Activated T-cell treated with anti-CD3 and anti-CD28 coated beads for 48 hours (primary cell): Measurements from ENCODE around the gene DUS1L.
"Not testable (repeated sequence)": the region's sequence is repeated elsewhere in the genome, so short reads cannot be mapped to it uniquely, and the experiment has no call there.

ENCODE experiments used
- DNase-seq: peaks from one replicate; pipeline ENCODE4 v3.0.0-alpha.2; 2020; ENCODE audit warnings: low read depth

The DUS1L gene

DNA sequence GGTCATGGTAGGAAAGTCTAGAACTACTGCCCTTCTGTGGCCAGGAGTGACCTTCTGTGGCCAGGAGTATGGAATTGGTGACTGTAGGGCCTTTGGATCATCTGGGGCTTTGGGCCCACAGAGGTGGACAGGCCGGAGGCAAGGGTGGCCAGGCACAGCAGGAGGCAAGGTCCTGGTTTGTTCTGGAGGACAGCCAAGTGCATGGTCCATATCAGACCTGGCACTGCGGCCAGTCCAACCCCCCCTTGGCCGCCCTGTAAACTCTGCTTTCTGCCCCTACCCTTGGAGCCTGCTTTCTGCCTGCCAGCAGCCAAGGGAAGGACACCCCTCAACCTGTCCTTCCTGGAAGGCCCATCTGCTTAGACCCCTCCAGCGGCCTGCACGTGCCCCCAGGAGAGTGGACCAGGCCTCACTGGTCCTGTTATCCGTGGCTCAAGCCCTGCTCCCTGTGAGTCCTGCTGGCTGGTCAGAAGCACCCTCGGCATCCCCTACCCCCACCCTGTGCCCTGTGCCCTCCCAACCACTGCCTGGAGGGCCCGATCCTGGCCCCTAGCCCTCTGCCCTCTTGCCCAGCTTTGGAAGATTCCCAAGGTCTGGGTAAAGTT, 25.8 kb downstream of the DUS1L start:
- DNase-seq: no peak

DNA sequence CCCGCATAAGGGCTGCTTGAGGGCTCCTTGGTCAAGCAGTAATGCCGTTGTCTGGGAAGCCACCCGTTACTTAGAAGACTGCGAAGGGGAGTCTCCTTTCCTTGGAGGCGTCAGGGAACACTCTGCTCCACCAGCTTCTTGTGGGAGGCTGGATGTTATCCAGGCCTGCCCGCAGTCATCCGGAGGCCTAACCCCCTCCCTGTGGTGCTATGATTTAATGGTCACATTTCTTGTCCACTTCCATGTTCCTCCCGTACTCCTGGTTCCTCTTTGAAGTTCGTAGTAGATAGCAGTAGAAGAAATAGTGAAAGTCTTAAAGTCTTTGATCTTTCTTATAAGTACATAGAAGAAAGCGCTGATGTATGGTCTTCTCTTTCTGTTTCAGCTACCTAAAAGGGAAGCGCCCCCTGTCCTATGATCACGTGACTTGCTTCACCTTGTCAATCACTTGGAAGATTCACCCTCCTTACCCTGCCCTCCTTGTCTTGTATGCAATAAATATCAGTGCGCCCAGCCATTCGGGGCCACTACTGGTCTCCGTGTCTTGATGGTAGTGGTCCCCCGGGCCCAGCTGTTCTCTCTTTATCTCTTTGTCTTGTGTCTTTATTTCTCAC, 26.7 kb downstream of the DUS1L start:
- DNase-seq: not testable (repeated sequence)

GRCh38 chr17:82037889-82038195, 27.8 kb downstream of the DUS1L start:
- no peak for DNase-seq

- DNase-seq: peak; percentile 96
Measured at GRCh38 chr17:82037092-82037888, 28.3 kb downstream of the DUS1L start, which contains the start of gene DCXR. TSS of gene DCXR (minus strand) at chr17:82037697. CDS start at chr17:82037682, 15 bp downstream.

DNA sequence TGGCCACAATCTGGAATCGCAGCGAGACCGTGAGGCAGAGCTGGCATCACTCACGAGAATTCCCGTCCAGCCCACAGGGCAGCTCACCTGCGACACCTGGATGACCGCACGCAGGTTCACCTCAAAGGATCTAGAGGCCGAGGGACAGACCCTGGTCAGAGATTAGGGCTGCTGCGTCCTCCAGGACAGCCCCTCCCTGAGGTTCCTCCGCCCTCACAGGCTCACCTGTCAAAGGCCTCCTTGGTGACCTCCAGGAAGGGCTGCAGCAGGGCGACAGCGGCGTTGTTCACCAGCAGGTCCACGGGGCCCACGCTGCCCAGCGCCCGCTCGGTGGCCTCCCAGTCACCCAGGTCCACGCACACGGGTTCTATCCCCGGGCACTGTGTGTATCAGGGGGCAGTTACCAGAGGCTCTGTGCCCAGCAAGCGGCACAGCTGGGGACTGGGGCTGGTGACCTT, 28.9 kb downstream of the DUS1L start:
- DNase-seq: no peak

GRCh38 chr17:82035956-82036633, 29.5 kb downstream of the DUS1L start:
- no peak for DNase-seq

DNA sequence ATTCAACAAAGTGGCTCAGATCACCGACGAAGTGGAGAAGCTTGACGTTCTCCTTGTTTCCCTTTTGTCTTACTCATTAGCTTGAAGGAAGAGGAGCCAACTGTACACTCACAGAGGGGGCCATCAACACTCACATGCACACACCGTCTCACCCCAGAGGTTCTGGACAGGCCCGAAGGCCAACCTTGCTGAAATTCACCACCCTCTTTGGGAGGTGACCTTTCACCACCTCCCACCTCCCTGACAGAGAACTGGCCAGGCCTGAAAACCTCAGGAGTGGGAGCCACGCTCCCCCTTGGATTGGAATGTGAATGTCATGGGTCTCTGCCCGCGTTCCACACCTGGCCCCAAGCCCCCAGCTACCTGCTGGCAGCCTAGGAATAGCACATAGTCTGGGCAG, 30.1 kb downstream of the DUS1L start:
- DNase-seq: no peak

- no peak for DNase-seq
Measured at GRCh38 chr17:82034371-82035011, 31.1 kb downstream of the DUS1L start.

DNA sequence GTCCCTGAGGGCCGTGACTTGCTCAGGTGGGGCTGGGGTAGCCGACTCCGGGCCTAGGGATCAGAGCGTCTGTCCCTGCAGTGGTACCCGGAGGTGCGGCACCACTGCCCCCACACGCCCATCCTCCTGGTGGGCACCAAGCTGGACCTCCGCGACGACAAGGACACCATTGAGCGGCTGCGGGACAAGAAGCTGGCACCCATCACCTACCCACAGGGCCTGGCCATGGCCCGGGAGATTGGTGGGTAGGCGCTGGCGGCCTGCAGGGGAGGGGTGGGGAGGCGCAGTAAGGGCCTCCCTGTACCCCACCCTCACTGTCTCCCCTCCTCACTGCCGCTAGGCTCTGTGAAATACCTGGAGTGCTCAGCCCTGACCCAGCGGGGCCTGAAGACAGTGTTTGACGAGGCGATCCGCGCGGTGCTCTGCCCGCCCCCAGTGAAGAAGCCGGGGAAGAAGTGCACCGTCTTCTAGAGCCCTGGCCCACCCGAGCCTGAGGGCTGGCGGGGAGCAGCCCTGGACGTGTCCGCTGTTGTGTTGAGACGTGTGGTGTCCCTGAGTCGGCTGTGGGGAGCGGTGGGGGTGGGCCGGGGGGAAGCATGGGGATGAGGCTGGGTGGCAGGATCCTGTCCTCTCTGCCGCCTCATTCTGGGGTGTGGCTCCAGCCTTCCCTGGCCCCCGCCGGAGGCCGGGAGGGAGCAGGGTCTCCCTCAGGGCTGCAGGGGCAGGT, 32.1 kb downstream of the DUS1L start:
- no peak for DNase-seq

- peak; percentile 46 for DNase-seq
Measured at GRCh38 chr17:82031885-82032627, 33.5 kb downstream of the DUS1L start.

- no peak for DNase-seq
Measured at GRCh38 chr17:82031303-82031884, 34.2 kb downstream of the DUS1L start, which contains the start of gene RAC3. TSS of gene RAC3 (plus strand) at chr17:82031678. CDS start at chr17:82031762, 84 bp downstream.

GRCh38 chr17:82030470-82031302, 34.9 kb downstream of the DUS1L start:
- peak; percentile 80 for DNase-seq

DNA sequence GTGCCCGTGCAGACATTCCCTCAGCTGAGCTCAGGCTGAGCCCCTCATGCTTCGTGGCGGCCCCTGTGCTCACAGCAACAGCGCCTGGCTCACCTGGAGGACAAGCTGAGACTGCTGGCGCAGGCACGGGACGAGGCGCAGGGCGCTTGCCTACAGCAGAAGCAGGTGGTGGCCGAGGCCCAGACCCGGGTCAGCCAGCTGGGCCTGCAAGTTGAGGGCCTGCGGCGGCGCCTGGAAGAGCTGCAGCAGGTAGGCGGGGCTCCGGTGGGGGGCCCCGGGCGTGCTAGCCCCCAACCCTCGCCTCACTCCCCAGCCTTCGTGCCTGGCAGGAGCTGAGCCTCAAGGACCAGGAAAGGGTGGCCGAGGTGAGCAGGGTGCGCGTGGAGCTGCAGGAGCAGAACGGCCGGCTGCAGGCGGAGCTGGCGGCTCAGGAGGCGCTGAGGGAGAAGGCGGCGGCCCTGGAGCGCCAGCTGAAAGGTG, 35.6 kb downstream of the DUS1L start:
- DNase-seq: no peak

- no peak for DNase-seq
Measured at GRCh38 chr17:82029391-82029790, 36.2 kb downstream of the DUS1L start.

GRCh38 chr17:82028966-82029365, 36.6 kb downstream of the DUS1L start:
- DNase-seq: no peak

DNA sequence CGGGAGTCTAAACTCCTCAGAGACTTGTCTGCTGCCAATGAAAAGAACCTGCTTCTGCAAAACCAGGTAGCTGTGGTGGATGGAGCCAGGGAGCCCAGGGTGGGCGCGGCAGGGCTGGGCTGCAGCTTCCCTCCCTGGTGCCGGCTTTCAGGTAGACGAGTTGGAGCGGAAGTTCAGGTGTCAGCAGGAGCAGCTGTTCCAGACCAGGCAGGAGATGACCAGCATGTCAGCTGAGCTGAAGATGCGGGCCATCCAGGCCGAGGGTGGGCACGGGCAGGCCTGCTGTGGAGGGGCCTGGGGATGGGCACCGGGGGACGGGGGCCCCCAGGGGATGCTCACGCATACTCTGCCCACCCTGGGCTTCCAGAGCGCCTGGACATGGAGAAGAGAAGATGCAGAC, 37.4 kb downstream of the DUS1L start:
- DNase-seq: no peak

DNA sequence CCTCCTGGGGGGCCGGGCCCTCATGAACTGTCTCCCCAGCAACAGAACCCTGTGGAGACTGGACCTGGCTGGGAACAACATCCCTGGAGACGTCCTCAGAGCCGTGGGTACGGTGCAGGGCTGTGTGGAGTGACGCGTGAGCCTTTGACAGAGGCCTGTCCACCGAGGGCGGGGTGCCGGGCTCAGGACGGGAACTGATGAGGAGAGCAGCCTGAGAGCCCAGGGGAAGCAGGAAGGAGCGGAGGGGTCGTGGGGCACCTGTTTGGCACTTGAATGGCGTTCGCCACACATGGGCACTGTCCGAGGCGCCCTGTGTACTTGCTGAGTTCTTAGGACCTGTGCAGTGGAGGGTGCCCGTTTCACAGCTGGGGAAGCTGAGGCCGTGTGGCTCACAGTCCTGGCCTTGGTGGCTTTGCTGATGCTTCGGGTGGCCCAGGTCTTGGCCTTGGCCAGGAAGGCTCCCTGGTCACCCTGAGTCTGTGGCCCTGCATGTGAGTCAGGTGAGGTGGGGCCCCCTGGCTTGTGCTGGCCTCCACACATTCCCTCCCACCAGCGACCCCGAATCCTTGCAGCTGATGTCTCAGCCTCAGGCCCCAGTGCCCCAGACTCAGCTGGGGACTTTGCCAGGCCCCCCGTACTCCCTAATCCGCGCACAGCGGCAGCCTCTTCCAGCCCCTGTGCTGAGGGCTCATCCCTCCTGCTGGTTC, 40.0 kb downstream of the DUS1L start:
- DNase-seq: no peak

DNA sequence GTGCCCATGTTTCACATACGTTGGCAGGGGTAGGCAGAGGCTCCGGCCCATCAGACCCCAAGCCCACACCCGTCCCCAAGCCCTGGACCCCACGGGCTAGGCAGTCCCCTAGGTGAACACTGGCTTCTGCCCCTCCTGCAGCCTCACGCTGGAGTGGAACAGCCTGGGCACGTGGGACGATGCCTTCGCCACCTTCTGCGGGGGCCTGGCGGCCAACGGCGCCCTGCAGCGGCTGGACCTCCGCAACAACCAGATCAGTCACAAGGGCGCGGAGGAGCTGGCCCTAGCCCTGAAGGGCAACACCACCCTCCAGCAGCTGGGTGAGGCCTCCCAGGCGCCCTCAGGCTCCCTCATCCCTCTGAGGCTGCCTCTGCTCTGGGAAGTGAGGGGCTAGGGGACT, 40.7 kb downstream of the DUS1L start:
- DNase-seq: no peak
